ENCODE measurements around the gene SDF4.

DNA sequence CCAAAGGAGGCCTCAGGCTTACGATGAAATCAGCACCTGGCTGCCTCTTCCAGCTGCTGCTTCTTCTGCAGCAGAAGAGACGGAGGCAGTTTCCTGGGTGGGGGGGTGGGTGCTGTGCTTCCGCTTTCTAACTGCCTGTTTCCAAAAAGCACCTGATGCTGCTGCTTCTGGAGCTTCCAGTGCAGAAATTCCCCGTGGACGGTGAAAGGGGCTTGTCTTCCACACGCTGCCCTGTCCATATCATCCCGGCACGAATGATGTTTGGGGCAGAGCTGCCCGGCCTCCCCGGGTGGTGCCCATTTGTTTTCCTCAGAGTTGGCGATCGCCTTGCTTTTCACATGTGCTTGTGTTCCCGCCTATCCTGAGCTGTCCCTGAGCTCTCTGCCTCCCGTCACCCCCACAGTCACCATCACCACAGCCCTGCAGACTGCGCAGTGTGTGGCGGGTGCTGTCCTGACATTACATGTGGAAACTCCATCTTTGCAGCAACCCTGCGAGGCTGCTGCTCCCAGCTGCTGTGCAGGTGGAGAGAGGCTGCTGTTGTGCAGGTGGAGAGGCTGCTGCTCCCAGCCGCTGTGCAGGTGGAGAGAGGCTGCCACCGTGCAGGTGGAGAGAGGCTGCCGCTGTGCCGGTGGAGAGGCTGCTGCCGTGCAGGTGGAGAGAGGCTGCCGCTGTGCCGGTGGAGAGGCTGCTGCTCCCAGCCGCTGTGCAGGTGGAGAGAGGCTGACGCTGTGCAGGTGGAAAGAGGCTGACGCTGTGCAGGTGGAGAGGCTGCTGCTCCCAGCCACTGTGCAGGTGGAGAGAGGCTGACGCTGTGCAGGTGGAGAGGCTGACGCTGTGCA, 56.4 kb downstream of the SDF4 start:
- TF ChIP-seq TARDBP (IDR thresholded peaks at IDR 0.05) (no peak), FOXK2 (IDR thresholded peaks at IDR 0.05) (no peak), ZNF384 (IDR thresholded peaks at IDR 0.05) (no peak), LEF1 (IDR thresholded peaks at IDR 0.05; ENCODE audit: borderline replicate concordance) (no peak), BHLHE40 (IDR thresholded peaks at IDR 0.05; ENCODE audit: borderline replicate concordance) (no peak)
